Measurements from ENCODE around the gene KAZN.

DNA sequence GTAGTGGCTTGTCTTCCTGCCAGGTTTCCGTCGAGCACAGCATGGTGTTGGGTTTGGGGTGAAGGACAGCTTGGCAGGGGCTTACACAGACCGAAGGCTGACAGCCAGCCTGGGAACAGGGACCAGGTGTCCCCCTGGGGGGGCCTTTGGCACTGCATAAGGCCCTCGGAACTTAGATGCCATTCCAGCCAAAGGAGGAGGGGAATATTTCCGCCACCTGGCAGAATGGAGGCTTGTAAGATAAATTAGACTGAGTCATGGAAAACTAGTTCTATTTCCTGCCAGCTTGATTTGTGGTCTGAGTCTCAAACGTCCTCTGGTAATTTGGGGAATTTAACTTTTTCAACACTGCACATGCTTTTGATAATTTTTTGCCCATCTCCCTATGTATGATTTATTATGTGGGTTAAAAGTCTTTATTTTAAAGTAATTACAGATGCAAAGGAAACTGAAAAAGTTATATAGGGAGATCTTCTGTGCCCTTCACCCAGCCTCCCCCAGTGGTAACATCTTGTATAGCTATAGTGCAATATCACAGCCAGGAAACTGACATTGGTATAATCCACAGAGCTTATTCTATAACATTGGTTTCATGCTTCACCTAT lies 543.6 kb downstream of the KAZN start:
- TF ChIP-seq EP300 (IDR thresholded peaks at IDR 0.05; ENCODE audit: borderline replicate concordance) (peak; percentile 92), TAF1 (IDR thresholded peaks at IDR 0.05; ENCODE audit: low read depth) (no peak), CREB1 (IDR thresholded peaks at IDR 0.05; ENCODE audit: low read depth) (no peak), EGR1 (IDR thresholded peaks at IDR 0.05) (no peak; the same call in 1 of the 2 replicates), FOXM1 (IDR thresholded peaks at IDR 0.05; ENCODE audit: borderline replicate concordance, low read depth) (peak; percentile 79), YY1 (IDR thresholded peaks at IDR 0.05; ENCODE audit: low read depth) (no peak)
